HCT116 (cell line): Measurements from ENCODE around the gene PPP1R14C.

Experiments
- POLR2A ChIP-seq: IDR thresholded peaks from 2 replicates; pipeline ENCODE4 v1.7.0; 2011; ENCODE audit warnings: borderline replicate concordance; ENCODE audit not compliant: insufficient read depth, insufficient read length; ENCODE audit errors: extremely low read depth
- POLR2AphosphoS5 ChIP-seq: IDR thresholded peaks from 2 replicates; pipeline ENCODE4 v1.6.1; 2011; ENCODE audit warnings: mild to moderate bottlenecking, low read depth, low read length, moderate library complexity
- REST ChIP-seq: IDR thresholded peaks from 2 replicates; pipeline ENCODE4 v1.6.1; 2012; ENCODE audit warnings: low read depth
- TCF7L2 ChIP-seq: IDR thresholded peaks from 2 replicates; pipeline ENCODE4 v1.7.0; 2011; ENCODE audit warnings: borderline replicate concordance, inconsistent platforms; ENCODE audit not compliant: insufficient read depth, insufficient read length; ENCODE audit errors: extremely low read depth
- YY1 ChIP-seq: IDR thresholded peaks from 2 replicates; pipeline ENCODE4 v1.6.1; 2011; ENCODE audit warnings: low read length, low read depth, moderate library complexity, mild to moderate bottlenecking; ENCODE audit not compliant: insufficient replicate concordance; ENCODE audit errors: extremely low read depth

- TF ChIP-seq REST, result no peak
- TF ChIP-seq POLR2A, result no peak
- no peak for TF ChIP-seq POLR2AphosphoS5
- TF ChIP-seq YY1, result no peak
- no peak for TF ChIP-seq TCF7L2
Observed at GRCh38 chr6:150224820-150225219, 82.0 kb downstream of the PPP1R14C start.
